Activated effector memory CD4-positive, alpha-beta T cell treated with anti-CD3 and anti-CD28 coated beads, Interleukin-2, amount 50 U/mL, for 16 hours (primary cell): Measurements from ENCODE around the gene MATCAP1.

Source experiments
- DNase-seq: peaks from one replicate; pipeline ENCODE4 v3.0.0-alpha.2; 2020

Gene MATCAP1

DNA sequence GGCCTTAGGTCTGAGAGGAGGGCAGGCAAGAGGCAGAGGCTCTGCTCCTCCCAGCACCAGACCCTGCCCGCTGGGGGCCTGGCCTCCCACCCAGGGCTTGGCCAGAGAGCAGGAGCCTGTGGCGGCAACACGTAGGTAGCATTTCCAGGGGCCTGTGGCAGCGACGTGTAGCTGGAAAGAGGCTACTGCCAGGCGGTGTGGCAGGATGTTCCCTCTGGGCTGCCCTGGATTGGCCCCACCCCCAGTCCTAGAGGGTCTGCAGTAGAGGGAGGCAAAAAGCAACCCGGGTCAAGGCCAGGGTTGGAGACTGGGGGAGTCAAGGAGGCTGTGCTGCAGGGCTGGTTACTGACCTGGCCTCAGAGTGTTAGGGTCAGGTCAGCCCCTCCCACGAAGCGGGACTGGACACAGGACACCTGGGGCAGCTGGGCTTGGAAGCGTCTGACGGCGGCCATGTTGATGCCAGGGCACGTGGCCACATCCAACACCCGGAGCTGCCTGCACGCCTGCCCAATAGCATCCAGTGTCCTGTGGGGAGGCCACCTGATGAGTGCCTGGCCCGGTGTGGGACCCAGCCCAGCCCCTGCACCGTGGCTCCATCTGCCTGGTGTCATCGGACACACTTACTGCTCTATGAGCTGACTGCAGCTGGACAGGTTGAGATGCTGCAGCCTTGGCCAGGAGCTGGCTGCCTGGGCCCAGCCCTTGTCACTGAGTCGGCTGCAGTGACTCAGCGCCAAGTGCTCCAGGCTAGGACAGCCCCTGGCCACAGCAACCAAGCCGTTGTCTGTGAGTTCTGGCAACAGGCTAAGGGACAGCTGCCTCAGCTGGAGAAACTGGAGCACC is 23.7 kb upstream of the MATCAP1 start:
- DNase-seq: no peak

DNA sequence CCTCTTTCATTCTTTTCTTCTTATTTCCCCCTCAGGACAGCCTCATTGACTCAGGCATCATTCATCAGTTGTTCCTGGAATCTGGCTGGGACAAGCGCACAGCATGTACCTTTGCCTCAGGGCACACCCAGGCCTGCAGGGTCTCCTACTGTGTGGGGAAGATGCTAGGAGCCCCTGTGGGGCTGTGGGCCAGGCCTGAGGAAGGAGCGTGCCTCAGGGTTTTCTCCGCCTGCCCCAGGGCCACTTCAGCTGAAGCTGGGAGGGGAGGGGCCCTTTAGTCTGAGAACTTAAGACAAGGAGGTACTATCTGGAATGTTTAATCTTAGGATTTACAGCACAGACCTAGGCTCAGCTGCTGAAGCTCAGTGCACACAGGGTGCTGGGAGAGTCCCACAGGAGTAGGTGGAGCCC is 23.1 kb upstream of the MATCAP1 start:
- no peak for DNase-seq

DNA sequence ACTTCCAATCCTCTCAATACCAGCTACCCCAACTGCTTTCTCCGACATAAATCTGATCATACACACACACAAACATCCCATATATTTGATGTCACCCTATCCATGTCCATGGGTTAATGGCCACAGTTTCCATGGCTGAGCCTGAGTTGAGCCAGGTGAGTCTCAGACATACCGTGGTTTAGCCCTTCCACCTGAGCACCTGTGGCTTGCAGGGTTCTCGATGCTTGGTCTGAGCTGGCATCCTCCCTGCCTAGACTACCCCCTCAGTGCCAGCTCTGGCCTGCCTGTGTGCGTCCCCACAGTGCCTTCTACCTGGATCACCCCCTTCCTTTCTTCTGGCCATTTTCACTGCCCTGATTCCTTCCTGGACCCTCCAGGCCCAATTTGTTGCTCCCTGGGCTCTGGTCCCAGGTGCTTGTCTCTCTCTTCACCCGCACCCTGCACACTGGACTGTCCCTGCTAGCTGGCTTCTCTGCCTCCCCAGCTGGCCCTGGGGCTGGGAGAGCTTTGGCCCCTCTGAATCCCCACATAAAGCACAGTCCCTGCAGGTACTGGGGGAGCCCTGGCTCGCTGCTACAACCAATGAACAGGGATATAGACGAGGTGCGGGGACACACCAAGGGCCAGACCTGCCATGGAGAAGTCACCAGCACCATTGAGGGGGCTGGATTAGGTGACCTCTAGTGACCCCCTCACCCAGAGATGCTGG is 22.5 kb upstream of the MATCAP1 start:
- no peak for DNase-seq

DNA sequence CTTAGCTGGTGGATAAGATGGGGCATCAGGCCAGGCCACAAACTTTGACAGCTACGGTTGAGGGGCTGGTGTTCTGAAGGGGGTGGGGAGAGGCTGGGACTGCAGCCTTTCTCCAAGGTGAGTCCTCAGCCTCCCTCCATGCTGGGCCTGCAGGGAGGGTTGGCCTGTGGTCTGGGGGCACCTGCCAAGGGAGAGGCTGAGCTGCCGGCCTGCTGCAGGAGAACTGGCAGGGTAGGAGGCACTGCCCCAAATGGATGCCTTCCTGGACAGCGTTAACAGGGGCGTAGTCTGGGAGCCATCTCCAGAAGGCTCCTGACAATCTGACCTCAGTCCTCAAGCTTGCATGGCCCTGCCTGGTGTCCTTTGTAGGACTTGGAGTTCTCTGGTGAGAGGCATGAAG is 20.3 kb upstream of the MATCAP1 start:
- DNase-seq: no peak

DNA sequence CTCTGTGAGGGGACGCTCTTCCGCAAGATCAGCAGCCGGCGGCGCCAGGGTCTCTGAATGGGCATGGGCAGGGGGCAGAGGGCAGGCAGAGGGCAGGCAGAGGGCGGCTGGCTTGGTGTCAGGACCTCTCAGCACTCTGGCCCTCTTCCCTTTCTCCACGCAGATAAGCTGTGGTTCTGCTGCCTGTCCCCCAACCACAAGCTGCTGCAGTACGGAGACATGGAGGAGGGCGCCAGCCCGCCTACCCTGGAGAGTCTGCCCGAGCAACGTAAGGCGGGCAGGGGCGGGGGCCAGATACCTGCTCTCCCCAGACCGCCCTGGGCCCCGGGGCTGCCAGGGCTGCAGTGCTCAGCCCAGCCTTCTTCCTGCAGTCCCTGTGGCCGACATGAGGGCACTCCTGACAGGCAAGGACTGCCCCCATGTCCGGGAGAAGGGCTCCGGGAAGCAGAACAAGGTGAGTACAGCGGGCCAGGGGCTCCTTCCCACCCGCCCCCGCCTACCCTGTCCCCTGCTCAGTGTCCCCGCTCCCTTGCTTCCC is 19.3 kb upstream of the MATCAP1 start:
- DNase-seq: no peak

DNA sequence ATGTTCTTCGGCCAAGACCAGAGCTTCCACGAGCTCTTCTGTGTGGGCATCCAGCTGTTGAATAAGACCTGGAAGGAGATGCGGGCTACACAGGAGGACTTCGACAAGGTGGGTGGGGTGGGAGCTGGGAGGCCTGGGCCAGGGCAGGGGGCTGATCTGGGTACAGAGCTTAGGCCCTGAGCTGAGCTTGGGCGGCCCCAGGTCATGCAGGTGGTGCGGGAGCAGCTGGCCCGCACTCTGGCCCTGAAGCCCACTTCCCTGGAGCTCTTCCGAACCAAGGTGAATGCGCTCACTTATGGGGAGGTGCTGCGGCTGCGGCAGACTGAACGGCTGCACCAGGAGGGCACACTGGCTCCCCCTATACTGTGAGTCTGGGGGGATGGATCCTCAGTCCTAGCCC is 18.7 kb upstream of the MATCAP1 start:
- no peak for DNase-seq

DNA sequence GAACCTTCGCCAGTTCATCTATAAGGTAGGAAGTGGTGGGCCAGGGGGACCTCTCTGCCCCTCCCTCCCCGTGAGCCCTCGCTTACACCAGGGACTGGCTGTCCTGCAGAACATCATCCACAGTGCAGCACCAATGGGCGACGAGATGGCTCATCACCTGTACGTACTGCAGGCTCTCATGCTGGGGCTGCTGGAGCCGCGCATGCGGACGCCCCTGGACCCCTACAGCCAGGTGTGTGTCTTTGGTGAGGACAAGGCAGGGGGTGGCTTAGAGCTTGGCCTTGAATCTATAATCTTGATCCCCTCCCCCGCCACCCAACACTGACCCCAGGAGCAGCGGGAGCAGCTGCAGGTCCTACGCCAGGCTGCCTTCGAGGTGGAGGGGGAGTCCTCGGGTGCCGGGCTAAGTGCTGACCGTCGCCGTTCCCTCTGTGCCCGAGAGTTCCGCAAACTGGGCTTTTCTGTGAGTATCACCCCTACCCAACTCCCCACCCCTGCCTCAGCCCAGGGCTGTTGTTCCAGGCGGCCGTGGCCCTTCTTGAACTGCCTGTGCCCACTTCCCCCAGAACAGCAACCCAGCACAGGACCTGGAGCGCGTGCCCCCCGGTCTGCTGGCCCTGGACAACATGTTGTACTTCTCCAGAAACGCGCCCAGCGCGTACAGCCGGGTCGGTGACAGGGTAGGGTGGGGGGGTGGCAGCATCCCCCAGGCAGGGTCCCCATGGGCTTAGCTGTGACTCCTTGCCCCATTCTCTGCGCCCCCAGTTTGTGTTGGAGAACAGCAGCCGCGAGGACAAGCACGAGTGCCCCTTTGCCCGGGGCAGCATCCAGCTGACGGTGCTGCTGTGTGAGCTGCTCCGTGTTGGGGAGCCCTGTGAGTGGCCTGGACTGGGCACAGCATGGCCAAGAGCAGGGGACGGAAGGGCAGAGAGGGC is 17.9 kb upstream of the MATCAP1 start:
- DNase-seq: no peak

DNA sequence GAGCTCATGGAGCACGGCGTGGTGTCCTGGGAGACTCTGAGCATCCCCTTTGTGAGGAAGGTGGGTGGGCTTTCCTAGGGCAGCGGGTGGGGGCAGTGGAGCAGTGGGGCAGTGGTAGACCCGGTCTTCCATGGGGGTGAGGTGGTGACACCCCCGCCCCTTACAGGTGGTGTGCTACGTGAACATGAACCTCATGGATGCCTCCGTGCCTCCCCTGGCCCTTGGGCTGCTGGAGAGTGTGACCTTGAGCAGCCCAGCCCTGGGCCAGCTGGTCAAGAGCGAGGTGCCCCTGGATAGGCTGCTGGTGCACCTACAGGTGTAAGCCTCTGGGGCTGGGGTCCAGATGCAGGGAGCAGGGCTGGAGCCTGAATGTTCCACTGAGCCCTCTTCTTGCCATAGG is 16.7 kb upstream of the MATCAP1 start:
- no peak for DNase-seq

DNA sequence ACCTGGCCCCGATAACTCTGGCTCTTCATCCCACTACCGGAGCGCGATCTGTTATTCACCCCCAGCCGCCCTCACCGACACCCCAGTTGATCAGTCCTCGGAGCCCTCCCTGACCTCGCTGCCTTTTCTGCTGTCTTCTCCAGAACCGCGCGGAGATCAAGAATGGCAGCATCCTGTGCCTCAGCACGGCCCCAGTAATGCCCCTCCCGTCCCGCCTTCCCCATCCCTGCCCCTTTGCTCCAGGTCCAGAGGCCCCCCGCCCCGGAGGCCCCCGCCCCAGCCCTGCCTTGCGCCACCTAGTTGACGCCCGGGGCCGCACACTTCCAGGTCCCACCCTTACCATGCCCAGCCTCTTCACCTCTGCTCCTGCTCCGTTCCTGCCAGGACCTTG is 16.0 kb upstream of the MATCAP1 start:
- DNase-seq: no peak

DNA sequence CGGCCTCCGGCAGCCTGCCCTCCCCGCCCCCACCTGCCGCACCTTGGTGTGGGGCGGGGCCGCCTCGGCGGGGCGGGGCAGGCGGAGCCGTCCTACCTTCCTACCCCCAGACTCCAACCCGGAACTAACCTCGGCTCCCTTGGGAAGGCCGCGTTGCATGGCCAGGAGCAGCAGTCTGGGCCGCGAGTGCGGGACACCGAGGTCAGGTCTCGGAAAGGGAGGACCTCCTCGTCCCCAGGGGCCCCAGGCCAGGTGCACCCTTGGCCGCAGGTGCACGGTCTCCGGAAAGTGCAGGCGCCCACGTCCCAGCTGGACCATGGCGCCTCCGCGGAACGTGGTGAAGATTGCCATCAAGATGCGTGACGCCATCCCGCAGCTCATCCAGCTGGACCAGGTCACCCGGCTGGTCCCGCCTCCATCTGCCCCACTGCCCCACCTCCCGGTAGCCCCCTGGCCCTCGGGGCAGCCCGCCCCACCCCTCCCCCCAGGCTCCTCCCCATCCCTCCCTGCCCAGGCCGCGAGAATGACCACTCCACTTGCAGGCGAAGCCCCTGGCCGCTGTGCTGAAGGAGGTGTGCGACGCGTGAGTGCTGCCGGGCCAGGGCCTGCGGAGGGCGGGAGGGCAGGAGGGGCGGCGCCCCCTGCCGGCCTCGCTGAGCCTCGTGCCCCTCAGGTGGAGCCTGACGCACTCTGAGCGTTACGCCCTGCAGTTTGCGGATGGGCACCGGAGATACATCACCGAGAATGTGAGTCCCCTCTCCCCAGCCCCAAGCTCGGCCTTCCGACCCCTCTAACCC is 15.4 kb upstream of the MATCAP1 start, which contains the start of gene ELMO3:
Gene ELMO3 (plus strand): TSS at position 121 of the 797 bp plus-strand sequence. CDS start 196 bp downstream, at position 317.
- no peak for DNase-seq

DNA sequence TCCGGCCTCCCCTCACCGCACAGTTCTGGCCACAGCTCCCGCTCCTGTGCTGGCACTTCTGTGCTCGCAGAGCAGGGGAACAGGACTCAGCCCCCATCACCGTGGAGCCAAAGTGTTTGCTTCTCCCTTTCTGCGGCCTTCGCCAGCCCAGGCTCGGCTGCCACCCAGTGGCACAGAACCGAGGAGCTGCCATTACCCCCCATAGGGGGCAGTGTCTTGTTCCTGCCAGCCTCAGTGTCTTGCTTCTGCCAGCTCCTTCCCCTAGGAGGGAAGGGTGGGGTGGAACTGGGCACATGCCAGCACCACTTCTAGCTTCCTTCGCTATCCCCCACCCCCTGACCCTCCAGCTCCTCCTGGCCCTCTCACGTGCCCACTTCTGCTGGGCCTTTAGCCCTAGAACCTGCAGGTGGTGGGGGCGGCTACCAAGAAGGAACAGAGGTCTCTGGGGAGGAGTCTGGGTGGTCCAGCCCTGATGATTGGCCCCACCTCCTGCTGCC is 14.5 kb upstream of the MATCAP1 start:
- no peak for DNase-seq

DNA sequence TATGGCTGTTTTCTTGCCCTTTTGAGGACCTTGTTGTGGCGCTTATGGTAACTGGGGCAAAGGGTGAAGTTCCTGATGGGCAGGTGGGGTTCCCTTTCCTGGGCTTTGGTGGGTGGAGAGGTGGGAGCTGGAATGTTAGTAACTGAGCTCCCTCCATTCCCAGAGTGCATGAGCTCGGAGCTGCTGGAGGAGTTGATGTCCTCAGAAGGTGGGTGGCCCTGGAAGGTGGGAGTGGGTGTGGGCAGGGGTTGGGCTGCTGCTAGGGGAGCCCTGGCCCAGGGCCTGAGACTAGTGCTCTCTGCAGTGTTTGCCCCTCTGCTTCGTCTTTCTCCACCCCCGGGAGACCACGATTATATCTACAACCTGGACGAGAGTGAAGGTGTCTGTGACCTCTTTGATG is 13.9 kb upstream of the MATCAP1 start:
- DNase-seq: no peak

DNA sequence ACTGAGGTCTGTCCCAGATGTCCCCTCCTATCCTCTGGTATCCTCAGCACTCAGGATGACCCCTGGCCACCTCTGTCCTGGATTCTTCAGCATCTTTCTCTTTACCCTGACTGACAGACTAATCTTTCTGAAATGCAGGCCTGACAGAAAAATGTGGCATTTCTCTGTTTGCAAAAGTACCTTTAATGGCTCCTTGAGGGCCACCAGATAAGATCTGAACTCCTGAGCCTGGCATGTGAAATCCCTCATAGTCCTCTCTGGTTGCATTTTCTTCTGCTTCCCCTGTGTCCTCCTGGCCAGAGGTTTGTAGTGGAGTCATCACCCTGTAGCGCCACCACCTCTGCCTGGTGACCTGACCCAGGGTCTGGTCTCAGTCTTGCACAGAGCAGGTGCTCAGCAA is 13.1 kb upstream of the MATCAP1 start:
- no peak for DNase-seq

DNA sequence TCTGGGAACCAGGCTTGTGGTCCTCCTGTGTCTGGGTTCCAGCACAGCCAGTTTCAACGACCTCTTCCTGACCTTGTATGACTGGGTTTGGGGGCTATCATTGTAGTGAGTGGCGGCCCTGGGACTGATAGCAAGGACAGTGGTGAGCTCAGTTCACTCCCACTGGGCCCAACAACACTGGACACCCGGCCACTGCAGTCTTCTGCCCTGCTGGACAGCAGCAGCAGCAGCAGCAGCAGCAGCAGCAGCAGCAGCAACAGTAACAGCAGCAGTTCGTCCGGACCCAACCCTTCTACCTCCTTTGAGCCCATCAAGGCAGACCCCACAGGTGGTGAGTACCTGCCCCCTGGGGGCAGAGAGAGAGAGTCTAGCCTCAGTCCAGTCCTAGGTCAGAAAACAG is 11.9 kb upstream of the MATCAP1 start:
- DNase-seq: no peak

DNA sequence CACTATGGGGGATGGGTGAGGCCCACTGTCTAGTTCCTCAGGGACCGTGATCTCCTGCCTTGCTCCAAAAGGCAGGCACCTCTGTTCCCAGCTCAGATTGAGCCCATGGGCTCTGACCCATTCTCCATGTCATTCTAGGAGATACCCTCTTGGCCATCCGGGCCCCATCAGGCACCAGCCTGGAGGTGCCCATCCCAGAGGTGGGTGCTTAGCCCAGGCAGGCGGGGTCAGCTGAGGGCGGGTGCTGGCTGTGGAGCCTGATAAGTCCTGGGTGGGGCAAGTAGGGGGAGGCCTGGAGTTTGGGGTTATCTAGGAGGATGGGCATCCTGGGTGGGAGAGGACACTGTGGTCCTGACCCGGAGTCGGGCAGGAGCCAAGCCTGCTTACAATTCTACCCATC is 10.5 kb upstream of the MATCAP1 start:
- DNase-seq: no peak

DNA sequence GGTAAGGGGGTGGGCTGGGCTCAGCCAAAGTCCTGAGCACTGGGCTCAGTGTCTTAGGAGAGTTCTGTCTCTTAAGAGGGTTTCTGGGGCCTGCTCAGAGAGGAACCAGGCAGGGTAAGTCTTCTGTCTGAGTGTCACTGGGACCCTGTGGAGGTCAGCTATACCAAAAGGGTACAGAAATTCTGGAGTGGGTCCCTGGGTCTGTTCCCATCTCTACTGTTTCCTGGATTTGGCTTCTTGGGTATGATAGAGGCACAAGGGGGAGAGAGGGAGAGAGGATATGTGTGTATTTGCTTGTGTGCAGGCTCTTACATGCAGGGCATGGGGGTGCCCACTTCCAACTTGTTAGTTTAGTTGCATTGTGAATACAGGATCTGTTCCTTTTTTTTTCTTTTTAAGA is 9.8 kb upstream of the MATCAP1 start:
- DNase-seq: no peak

DNA sequence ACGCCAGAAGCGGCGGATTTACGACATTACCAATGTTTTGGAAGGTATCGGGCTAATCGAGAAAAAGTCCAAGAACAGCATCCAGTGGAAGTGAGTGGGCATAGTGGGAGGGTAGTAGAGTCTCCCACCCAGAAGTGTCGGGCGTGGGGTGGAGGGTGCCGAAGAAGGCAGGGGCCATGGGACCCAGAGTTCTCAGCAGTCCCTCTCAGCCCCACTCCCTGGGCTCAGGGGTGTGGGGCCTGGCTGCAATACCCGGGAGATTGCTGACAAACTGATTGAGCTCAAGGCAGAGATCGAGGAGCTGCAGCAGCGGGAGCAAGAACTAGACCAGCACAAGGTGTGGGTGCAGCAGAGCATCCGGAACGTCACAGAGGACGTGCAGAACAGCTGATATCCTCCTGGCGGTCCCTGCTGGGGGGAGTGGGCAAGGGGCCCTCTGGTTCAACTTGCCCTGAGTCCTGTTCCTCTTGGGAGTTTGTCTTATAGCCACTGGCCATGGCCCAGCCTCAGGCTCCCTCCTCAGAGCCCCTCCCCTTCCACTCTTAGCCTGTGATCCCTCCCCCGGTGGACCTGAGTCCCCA is 9.1 kb upstream of the MATCAP1 start:
- DNase-seq: no peak

DNA sequence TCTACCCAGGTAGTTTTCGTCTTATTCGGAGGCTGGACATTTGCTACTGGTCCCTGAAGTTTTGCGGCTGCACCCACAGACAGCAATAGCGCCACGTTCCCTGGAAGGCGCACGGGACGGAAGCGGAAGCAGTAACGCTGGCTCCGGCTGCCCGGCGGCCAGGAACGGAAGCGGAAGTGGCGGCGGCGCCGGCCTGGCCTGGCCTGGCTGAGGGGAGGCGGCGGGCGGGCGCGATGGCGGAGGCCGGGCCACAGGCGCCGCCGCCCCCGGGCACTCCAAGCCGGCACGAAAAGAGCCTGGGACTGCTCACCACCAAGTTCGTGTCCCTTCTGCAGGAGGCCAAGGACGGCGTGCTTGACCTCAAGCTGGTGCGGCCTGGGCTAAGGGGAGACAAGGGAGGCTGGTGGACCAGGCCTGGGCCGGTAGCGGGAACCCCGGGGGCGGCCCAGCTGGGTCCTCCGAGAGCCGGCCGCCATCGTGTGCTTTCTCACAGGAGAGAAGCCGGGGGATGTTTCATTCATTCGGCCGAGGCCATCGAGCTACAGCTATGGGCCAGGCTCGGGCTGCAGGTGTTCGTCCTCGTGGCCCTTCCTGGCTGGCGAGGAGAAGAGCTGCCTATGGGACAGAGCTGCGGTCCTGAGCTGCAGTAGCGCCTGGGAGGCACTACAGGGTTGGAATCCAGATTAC is 8.4 kb upstream of the MATCAP1 start, which contains the start of gene E2F4:
Gene E2F4 (plus strand): TSS at position 161 of the 687 bp plus-strand sequence. CDS start 73 bp downstream, at position 234.
- DNase-seq: peak; percentile 95

DNA sequence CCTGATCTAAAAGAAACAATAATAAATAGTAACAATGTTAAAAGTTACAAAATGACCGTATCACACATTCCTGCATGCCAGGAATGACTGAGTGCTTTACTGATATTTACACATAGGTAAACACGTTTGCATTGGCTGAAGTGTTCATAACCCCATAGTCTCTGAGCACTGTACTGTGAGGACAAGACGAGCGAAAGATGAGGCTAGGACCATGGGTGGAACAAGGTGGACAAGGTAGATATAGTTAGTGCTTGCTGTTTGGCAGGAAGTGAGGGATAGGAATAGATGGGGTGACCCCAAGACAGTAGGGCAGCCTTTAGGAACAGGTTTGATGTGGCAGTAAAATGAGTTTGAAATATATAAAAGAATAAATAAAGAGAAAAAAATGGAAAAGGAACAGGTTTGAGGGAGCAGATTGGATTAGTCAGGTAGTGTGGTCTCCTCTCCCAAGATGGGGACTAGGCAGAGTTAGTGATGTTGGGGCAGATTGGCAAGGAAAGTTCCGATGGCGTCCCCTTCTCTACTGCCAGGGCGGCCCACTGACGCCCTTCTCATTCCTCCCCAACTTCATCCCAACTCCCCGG is 7.7 kb upstream of the MATCAP1 start:
- no peak for DNase-seq
